NT2/D1 (cell line): ENCODE results near the gene TUSC1.
A peak's percentile ranks its signal among the peaks of the same experiment; 100 is the strongest.

ENCODE experiments used
- DNase-seq: peaks from one replicate; pipeline ENCODE4 v3.0.0-alpha.2; 2011; ENCODE audit warnings: low read depth, low spot score
- H3K27me3 ChIP-seq: 2 replicates; pipeline ENCODE4 v1.6.0; 2011; ENCODE audit warnings: mild to moderate bottlenecking; ENCODE audit not compliant: insufficient read length, insufficient read depth
- H3K36me3 ChIP-seq: 2 replicates; pipeline ENCODE4 v1.6.1; 2011; ENCODE audit warnings: mild to moderate bottlenecking, low read length, mixed read lengths; ENCODE audit not compliant: insufficient read depth, insufficient read length
- H3K4me1 ChIP-seq: 2 replicates; pipeline ENCODE4 v1.5.1; 2011; ENCODE audit not compliant: insufficient read depth, insufficient read length
- H3K4me3 ChIP-seq: 2 replicates; pipeline ENCODE4 v1.5.1; 2011; ENCODE audit warnings: low read depth; ENCODE audit not compliant: insufficient read length
- H3K9ac ChIP-seq: 2 replicates; pipeline ENCODE4 v1.6.0; 2011; ENCODE audit warnings: low read depth; ENCODE audit not compliant: insufficient read length
- H3K9me3 ChIP-seq: 2 replicates; pipeline ENCODE4 v1.5.1; 2011; ENCODE audit warnings: mild to moderate bottlenecking, low read length; ENCODE audit not compliant: insufficient read depth
- SUZ12 ChIP-seq: IDR thresholded peaks from 2 replicates; pipeline ENCODE4 v1.6.1; 2011; ENCODE audit not compliant: insufficient read length, insufficient read depth; ENCODE audit errors: extremely low read depth
- YY1 ChIP-seq: IDR thresholded peaks from 2 replicates; pipeline ENCODE4 v1.6.1; 2011; ENCODE audit not compliant: insufficient read length, insufficient read depth
- ZNF274 ChIP-seq: IDR thresholded peaks from 2 replicates; pipeline ENCODE4 v1.6.1; 2011; ENCODE audit warnings: mild to moderate bottlenecking, low read depth, low read length

The TUSC1 gene

GRCh38 chr9:25678147-25678666 is at the start of gene TUSC1:
TSS of gene TUSC1 (minus strand) at chr9:25678444. CDS start at chr9:25678312, 132 bp downstream.
- peak within 1 kb of the TSS; percentile 45 for H3K4me3 ChIP-seq

GRCh38 chr9:25726871-25727410 is 48.7 kb upstream of the TUSC1 start:
- Histone ChIP-seq H3K4me3 (no peak overlapping the region), H3K9ac (no peak overlapping the region), H3K4me1 (no peaks in the 10 kb centered on the region), H3K9me3 (peaks cover 6% of the 10 kb centered on the region; the same call in 1 of the 2 replicates), H3K27me3 (no peaks in the 10 kb centered on the region), H3K36me3 (no peaks in the 10 kb centered on the region)
- no peak for TF ChIP-seq SUZ12
- TF ChIP-seq ZNF274: no peak
- no peak for TF ChIP-seq YY1
- no peak for DNase-seq

More at GRCh38 chr9:25678147-25678666, at the start of gene TUSC1:
- no peak for DNase-seq
- H3K27me3 ChIP-seq: no peaks in the 10 kb centered on the region
- H3K9ac ChIP-seq: peak within 1 kb of the TSS; percentile 64
- H3K4me1 ChIP-seq: no peaks in the 10 kb centered on the region
- no peaks in the 10 kb centered on the region for H3K36me3 ChIP-seq
- TF ChIP-seq ZNF274: no peak
- TF ChIP-seq SUZ12: no peak
- no peak for TF ChIP-seq YY1
- no peaks in the 10 kb centered on the region for H3K9me3 ChIP-seq

- Histone ChIP-seq H3K4me1 (no peaks in the 10 kb centered on the region), H3K4me3 (no peak overlapping the region), H3K9me3 (no peaks in the 10 kb centered on the region), H3K36me3 (no peaks in the 10 kb centered on the region), H3K9ac (no peak overlapping the region), H3K27me3 (no peaks in the 10 kb centered on the region)
- TF ChIP-seq YY1 (no peak), SUZ12 (no peak), ZNF274 (no peak)
- no peak for DNase-seq
Observed at GRCh38 chr9:25724424-25724823, 46.2 kb upstream of the TUSC1 start.

GRCh38 chr9:25716220-25716872 is 38.1 kb upstream of the TUSC1 start:
- Histone ChIP-seq H3K4me3 (no peak overlapping the region), H3K4me1 (no peaks in the 10 kb centered on the region), H3K36me3 (no peaks in the 10 kb centered on the region), H3K9ac (no peak overlapping the region), H3K9me3 (no peaks in the 10 kb centered on the region), H3K27me3 (no peaks in the 10 kb centered on the region)
- DNase-seq: peak; percentile 39
- TF ChIP-seq SUZ12 (no peak), ZNF274 (no peak), YY1 (no peak)

- no peak for DNase-seq
- Histone ChIP-seq H3K9me3 (no peaks in the 10 kb centered on the region), H3K36me3 (no peaks in the 10 kb centered on the region), H3K27me3 (no peaks in the 10 kb centered on the region), H3K4me3 (no peak overlapping the region), H3K9ac (no peak overlapping the region), H3K4me1 (no peaks in the 10 kb centered on the region)
- TF ChIP-seq YY1 (no peak), SUZ12 (no peak), ZNF274 (no peak)
Observed at GRCh38 chr9:25709941-25710340, 31.7 kb upstream of the TUSC1 start.

GRCh38 chr9:25704800-25705199 is 26.6 kb upstream of the TUSC1 start:
- H3K27me3 ChIP-seq: no peaks in the 10 kb centered on the region
- no peak for TF ChIP-seq ZNF274
- no peak for TF ChIP-seq YY1
- TF ChIP-seq SUZ12: no peak
- H3K4me3 ChIP-seq: no peak overlapping the region
- H3K36me3 ChIP-seq: no peaks in the 10 kb centered on the region
- no peaks in the 10 kb centered on the region for H3K4me1 ChIP-seq
- no peaks in the 10 kb centered on the region for H3K9me3 ChIP-seq
- no peak overlapping the region for H3K9ac ChIP-seq
- DNase-seq: no peak

- no peak for DNase-seq
- Histone ChIP-seq H3K9me3 (no peaks in the 10 kb centered on the region), H3K9ac (no peak overlapping the region), H3K4me3 (no peak overlapping the region), H3K4me1 (no peaks in the 10 kb centered on the region), H3K36me3 (no peaks in the 10 kb centered on the region), H3K27me3 (no peaks in the 10 kb centered on the region)
- TF ChIP-seq ZNF274 (no peak), YY1 (no peak), SUZ12 (no peak)
Observed at GRCh38 chr9:25703701-25704357, 25.6 kb upstream of the TUSC1 start.
